Fibroblast of skin of right quadriceps (primary cell): ENCODE measurements around the gene FMO4.

ENCODE experiments used
- DNase-seq: peaks from one replicate; pipeline ENCODE4 v3.0.0-alpha.2; 2013

FMO4 gene, protein sequence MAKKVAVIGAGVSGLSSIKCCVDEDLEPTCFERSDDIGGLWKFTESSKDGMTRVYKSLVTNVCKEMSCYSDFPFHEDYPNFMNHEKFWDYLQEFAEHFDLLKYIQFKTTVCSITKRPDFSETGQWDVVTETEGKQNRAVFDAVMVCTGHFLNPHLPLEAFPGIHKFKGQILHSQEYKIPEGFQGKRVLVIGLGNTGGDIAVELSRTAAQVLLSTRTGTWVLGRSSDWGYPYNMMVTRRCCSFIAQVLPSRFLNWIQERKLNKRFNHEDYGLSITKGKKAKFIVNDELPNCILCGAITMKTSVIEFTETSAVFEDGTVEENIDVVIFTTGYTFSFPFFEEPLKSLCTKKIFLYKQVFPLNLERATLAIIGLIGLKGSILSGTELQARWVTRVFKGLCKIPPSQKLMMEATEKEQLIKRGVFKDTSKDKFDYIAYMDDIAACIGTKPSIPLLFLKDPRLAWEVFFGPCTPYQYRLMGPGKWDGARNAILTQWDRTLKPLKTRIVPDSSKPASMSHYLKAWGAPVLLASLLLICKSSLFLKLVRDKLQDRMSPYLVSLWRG

GRCh38 chr1:171313835-171314320, at the start of gene FMO4:
TSS of gene FMO4 (plus strand) at chr1:171314183. CDS start at chr1:171319826, 5,643 bp downstream.
- DNase-seq, result peak; percentile 98

DNA sequence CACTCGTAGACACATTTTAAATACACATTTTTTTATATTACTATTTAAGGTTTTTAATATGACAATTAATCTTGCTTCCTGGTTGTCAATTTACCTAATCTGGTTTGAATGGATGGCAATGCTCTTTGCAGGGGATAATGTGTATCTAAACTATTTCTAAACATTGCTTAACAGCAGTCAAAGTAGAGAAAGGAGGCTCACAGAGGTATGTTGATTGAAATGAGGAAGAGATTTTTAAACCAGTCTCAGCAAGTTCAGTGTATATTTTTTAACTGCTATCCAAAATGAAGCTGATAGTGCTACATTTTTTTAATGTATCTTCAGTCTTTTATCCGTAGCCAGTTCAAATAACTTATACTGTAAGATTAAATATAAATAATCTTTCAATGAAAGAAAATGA, 48.3 kb upstream of the FMO4 start:
- DNase-seq, result no peak

DNA sequence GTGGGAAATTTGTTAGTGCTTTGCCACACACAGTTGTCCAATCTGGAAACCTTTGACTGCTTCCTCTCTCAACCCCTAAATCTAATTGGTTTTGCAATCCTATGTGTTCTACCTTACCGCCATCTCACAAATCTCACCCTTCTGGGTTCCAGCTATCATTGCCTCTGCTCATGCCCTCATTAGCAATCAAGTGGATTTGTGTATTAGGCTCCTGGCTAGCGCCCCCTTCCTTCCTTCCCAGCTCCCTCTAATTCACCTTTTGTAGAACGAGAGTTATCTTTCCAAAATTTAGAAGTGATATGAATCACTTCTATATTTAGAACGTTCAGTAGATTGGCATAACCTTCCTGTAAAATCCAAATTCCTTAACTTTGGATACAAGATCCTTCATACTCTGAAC, 47.1 kb upstream of the FMO4 start:
- DNase-seq, result no peak

- peak; percentile 82 for DNase-seq
These were observed 46.6 kb upstream of the FMO4 start for GRCh38 chr1:171267391-171267790.

DNA sequence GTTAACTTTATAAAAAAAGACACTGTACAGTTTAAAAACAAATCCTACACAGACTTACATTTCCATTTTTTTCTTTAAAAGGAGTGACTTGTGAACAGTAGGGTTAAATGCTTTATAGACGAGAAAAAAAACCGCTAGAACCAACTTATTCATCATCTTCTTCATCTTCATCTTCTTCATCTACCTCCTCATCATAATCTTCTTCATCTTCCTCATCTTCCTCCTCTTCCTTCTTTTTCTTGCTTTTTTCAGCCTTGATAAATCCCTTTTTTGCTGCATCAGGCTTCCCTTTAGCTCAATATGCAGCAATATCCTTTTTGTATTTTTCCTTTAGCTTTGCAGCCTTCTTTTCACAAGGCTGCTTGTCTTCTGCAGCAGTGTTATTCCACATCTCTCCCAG, 43.2 kb upstream of the FMO4 start:
- DNase-seq, result no peak

DNA sequence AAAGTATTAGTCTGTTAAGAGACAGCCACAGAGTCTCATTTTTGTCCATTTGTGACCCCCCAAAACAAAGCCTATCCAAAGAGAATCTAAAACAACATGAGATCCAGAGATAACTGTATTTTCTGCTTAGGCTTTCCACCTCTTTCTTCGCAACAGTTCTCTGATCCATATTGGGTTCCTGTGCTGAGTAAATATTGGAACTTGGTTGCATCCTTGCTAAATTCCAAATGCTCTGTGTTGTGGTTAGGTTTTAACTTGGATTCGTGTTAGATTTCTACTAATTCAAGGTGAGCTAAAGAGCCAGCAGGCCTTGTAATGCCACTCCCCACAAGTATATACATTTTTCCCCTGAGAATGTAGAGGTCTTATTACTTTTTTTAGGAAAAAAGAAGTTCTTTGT, 36.4 kb upstream of the FMO4 start:
- DNase-seq, result no peak

DNA sequence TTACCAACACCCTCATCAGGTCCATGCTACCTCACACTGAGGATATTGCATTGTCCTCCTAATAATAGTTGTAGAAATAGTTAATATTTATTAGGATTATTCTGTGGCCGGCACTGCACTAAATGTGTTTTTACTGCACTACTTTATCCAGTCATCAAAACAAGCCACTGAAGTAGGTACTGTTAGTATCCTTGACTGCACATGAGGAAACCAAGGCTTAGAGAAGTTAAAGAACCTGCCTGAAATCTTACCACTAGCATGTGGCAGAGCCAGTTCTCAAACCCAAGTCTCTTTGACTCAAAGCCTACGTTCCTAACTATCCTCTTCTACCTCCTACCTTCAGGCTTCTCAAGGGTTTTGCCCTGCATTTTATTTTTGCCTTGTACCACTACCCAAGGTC, 34.7 kb upstream of the FMO4 start:
- no peak for DNase-seq

- DNase-seq, result no peak
These were observed 34.3 kb upstream of the FMO4 start for GRCh38 chr1:171279678-171280077.

DNA sequence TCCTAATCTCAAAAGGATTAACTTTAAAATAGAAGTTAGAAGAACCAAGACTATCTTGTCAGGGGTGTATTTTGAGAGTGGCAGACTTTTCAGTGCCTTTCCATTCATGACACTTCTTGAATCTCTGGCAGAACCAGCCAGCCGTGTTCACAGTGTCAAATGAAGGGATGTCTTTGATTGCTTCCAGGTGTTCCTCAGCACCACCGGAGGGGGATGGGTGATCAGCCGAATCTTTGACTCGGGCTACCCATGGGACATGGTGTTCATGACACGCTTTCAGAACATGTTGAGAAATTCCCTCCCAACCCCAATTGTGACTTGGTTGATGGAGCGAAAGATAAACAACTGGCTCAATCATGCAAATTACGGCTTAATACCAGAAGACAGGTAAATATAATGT, 33.4 kb upstream of the FMO4 start:
- DNase-seq, result no peak

GRCh38 chr1:171286032-171286705, 27.8 kb upstream of the FMO4 start:
- DNase-seq, result peak; percentile 24

DNA sequence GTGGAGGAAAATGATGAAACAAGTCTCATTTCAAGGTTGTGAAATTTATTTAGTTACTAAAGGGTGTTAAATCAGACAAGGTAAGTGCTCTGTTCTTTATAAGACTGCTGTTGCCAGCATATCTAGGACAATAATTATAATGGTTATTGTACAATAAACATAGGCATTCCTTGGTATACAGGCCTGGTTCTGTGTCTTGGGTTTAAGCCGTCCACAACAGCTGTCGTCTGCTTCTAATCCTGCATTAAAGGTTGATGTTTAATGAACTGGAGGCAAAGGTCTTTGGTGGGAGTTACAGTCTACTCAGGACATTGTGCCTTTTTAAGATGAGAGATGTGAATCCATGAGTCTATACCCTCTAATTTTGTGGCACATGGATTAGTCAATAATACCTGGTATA, 23.4 kb upstream of the FMO4 start:
- DNase-seq, result no peak

GRCh38 chr1:171292799-171293198, 21.2 kb upstream of the FMO4 start:
- DNase-seq, result peak; percentile 82

DNA sequence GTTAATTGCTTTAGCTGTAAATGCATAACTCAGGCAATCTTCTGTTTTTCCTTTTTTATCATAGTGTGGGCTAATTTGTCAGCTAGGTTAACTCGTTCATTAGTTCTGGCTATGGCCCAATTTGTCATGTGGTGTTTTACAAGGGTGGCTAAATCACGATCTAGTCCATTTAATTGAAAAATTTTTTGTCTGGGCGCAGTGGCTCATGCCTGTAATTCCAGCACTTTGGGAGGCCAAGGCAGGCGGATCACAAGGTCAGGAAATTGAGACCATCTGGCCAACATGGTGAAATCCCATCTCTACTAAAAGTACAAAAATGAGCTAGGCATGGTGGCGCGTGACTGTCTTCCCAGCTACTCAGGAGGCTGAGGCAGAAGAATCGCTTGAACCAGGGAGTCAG, 18.6 kb upstream of the FMO4 start:
- DNase-seq, result peak; percentile 66

GRCh38 chr1:171295821-171296220, 18.2 kb upstream of the FMO4 start:
- peak; percentile 18 for DNase-seq

DNA sequence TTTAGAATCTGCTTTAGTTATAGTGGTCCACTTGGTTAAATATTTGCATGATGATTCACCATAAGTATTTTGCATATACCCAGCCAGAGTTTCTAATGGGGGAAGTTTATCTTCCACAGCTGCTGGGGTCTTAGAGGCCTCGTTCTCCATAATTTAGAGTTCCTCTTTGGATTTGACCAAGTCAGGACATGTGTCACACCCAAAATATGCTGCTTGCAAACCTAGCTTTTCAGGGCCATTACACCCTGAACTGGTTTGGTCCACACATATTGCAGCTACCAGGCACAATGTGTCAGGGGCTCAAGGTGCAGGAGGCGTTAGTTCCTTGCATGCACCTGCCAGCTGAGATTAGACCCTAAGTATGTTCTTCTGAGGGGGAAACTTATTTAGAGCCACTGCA, 17.1 kb upstream of the FMO4 start:
- no peak for DNase-seq

DNA sequence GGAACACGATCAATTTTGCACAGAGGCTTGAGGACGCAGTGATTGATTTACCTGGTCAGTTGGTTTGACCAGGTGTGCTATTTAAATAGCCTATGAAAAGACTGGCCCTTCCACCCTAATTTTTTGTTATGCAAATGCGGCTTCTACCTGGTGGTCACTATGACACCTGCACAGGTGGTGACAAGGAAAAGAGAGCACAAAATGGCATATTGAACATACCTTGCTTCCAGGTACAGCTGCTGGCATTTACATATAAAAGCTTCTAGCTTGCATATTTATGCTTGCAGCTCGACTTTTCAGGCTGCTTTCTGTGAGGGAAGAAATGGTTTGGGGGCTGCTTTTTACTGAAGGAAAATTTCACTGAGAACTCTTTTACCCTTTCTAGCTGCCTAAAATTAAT, 15.3 kb upstream of the FMO4 start:
- DNase-seq, result no peak

DNA sequence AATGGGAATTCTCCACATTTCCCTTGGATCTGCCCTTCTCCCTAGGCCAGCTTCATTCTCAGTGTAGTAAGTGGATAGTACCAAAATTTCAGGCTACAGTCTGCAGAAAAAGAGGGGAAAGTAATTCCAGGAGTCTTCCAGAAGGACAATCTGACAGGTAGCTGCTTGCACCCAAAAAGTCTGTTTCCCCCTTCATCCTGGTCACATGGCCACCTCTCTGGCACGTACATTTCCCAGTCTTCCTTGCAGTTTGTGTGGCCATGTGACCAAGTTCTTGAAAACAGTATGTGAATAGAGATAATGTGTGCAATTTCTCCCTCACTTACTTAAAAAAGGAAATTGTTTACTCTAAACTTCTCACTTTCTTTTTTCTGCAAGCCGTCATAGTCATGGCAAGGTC, 14.6 kb upstream of the FMO4 start:
- no peak for DNase-seq

- DNase-seq, result no peak
These were observed 13.6 kb upstream of the FMO4 start for GRCh38 chr1:171300401-171300800.

DNA sequence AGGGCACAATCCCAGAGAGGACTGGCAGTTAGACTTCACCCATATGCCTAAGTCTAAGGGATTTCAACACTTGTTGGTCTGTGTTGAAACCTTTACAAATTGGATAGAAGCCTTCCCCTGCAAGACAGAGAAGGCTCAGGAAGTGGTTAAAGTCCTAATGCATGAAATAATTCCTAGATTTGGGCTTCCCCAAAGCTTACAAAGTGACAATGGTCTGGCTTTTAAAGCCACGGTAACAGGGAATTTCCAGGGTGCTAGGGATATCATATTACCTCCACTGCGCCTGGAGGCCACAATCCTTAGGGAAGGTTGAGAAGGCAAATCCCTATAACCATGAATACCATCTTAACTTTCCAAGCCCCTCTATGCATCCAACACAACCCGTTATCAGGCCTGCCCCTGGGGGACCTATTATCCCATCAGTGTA, 3.3 kb upstream of the FMO4 start:
- no peak for DNase-seq

DNA sequence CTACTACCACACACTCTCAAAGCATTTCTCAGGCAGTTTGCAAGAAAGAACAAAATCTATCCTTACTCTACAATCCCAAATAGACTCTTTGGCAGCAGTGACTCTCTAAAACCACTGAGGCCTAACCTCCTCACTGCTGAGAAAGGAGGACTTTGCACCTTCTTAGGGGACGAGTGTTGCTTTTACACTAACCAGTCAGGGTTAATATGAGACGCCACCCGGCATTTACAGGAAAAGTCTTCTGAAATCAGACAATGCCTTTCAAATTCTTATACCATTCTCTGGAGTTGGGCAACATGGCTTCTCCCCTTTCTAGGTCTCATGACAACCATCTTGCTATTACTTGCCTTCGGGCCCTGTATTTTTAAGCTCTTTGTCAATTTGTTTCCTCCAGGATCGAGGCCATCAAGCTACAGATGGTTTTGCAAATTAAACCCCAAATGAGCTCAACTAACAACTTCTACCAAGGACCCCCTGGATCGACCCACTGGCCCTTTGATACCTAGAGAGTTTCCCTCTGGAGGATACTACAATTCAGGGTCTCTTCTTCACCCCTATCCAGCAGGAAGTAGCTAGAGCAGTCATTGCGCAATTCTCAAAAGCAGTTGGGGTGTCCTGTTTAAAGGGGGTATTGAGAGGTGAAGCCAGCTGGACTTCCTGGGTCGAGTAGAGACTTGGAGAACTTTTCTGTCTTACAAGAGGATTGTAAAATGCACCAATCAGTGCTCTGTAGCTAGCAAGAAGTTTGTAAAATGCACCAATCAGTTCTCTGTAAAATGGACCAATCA, 2.0 kb upstream of the FMO4 start:
- no peak for DNase-seq

GRCh38 chr1:171313319-171313834, 606 bp upstream of the FMO4 start:
- DNase-seq, result no peak

DNA sequence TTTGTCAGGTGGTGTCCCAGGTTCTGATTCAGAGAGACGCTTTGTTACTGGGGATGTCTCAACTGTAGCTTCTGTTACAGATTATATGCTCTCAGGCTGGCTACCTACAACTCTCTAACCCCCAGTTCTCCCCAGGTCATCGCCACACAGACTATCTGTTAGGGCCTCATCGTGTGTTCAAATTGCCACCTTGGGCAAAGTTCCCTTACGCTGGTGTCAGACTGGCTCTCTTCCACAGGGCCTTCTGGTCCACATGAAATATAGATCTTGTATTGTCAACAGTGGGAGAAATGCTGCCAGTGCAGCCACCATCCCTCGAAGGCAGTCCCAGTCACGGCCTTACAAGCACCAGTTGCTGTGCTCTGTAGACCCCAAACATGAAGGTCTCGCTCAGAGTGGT, 15.3 kb downstream of the FMO4 start:
- DNase-seq, result no peak

GRCh38 chr1:171334024-171334640, 20.1 kb downstream of the FMO4 start:
- DNase-seq, result no peak
